ENCODE measurements around the gene PCGF3. TPM values are rescaled to one million over a fixed set of nuclear protein-coding genes. Genes with fewer than 3 reads are reported as not detected.

The PCGF3 gene
- total and polyA plus RNA-seq, 9 of the 15 experiments (the other 6 are each of a cell fraction or from before 2014, with no cell fraction given), result 2.6 to 46.1 (median 20.3) TPM

DNA sequence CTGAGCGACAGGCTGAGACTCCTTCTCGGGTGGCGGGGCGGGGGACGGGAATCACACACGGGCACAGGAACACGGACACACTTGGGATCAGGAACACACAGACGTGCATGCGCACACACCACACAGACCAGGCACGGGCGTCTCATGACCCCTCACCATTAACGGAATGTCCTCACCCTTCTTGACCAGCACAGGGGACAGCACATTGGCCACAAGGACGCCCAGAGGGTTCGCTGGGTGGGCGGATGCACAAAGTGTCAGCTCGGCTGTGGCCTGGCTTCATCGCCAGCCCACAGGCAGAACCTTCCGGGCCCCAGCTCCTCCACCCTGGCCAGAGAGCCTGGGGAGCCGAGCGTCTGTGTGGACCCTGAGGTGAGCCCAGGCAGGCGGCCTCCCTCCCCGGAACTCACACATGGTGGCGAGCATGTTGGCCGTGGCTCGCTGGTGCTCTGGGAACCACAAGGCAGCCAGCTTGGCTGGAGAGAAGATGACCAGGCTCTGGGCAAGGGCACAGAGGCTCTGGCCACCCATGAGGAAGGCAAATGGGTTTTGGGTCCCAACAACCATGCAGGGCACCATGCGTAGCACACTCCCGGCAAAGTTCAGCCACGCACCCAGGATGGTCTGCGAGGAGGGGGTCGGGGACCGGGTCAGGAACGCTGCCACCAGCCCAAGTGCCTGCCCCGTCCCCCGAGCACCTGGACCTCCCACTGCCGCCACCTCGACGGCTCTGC is 19.8 kb upstream of the PCGF3 start (continued):
- TF ChIP-seq GTF2A2 (tag; IDR thresholded peaks at IDR 0.05) (no peak), RB1 (IDR thresholded peaks at IDR 0.05; ENCODE audit: low read depth) (no peak), SP1 (CRISPR knock-in tag; IDR thresholded peaks at IDR 0.05) (no peak), ZNF316 (IDR thresholded peaks at IDR 0.05) (no peak), SLC30A9 (CRISPR knock-in tag; IDR thresholded peaks at IDR 0.05) (no peak), HIVEP1 (CRISPR knock-in tag; IDR thresholded peaks at IDR 0.05) (no peak), IFI16 (CRISPR knock-in tag; IDR thresholded peaks at IDR 0.05) (no peak)

DNA sequence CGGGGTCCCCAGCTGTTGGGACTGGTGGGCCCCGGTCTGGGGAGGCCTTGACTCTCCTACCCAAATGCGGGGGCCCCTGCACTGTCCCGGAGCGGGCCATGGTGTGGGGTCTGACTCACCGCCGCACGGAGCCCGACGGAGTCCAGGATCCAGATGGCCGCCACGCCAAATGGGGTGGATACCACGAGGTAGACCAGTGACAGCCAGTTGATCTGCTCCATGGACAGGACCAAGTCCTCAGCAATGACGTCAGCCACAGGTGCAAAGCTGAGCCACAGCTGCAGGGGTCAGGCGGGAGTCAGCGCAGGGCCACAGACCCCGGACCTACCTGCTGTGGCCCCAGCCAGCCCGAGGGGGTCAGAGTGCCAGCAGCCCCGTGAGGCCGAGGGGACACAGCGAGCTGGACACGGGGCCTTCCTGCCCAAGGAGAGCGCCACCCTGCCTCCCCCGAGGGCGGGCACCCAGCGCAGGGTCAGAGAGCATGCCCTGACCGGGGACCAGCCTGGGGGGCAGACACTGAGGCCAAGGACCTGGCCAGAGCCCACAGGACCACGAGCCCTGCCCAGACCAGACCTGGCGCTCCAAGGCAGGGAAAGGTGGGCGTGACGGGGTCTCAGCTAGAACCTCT is 19.1 kb upstream of the PCGF3 start:
- no TSS peak for BruUV-seq (replicated peaks)
- CTCF ChIA-PET (ENCODE audit: low intra/inter-chr PET ratio), result no interaction called here
- TF ChIP-seq CAMTA2 (CRISPR knock-in tag; conservative IDR thresholded peaks at IDR 0.05), result no peak
- 0 out of 4 replicates have a peak, but pooled peaks of 1 of the 2 experiments have one; percentile 4 for TF ChIP-seq MAZ (CRISPR knock-in tag; conservative IDR thresholded peaks at IDR 0.05 in 1 of 2, IDR thresholded peaks at IDR 0.05 in 1 of 2)
- no peak for TF ChIP-seq PML (IDR thresholded peaks at IDR 0.05; ENCODE audit: low read length)
- peak; percentile 33; the same call in 1 of the 2 replicates for TF ChIP-seq ZBTB7A (IDR thresholded peaks at IDR 0.05; ENCODE audit: borderline replicate concordance, control insufficient read depth, low read depth, low read length)
- no peak for TF ChIP-seq NFE2L1 (tag; IDR thresholded peaks at IDR 0.05; ENCODE audit: borderline replicate concordance, low read depth)
- TF ChIP-seq BDP1 (IDR thresholded peaks at IDR 0.05; ENCODE audit: insufficient read depth, insufficient read length), result no peak
- TF ChIP-seq PHF20 (IDR thresholded peaks at IDR 0.05; ENCODE audit: partially characterized antibody), result peak; percentile 10
- no peak for TF ChIP-seq NR4A1 (CRISPR knock-in tag; IDR thresholded peaks at IDR 0.05)
- no peak for TF ChIP-seq NR4A1 (tag; IDR thresholded peaks at IDR 0.05)
- no peak for TF ChIP-seq MEF2D (tag; conservative IDR thresholded peaks at IDR 0.05; ENCODE audit: low read depth)
- TF ChIP-seq KLF16 (IDR thresholded peaks at IDR 0.05), result no peak
- TF ChIP-seq, protein P1, sequence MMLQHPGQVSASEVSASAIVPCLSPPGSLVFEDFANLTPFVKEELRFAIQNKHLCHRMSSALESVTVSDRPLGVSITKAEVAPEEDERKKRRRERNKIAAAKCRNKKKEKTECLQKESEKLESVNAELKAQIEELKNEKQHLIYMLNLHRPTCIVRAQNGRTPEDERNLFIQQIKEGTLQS (IDR thresholded peaks at IDR 0.05), result peak; percentile 25; the same call in 1 of the 2 replicates
- TF ChIP-seq, protein P1 (CRISPR knock-in tag; conservative IDR thresholded peaks at IDR 0.05), result no peak
- no peak for TF ChIP-seq DPF2 (IDR thresholded peaks at IDR 0.05)
- no peak for TF ChIP-seq HNRNPH1 (optimal IDR thresholded peaks at IDR 0.05; ENCODE audit: low read depth, low read length)

More for the DNA sequence above, 19.1 kb upstream of the PCGF3 start:
- no peak for ATAC-seq
- 0 out of 2 replicates have a peak, but pooled peaks cover 4% of the 10 kb centered on the region for H4K20me1 ChIP-seq (replicated peaks; ENCODE audit: control insufficient read depth, insufficient read depth, low read length)
- no peaks in the 10 kb centered on the region for H3K9me3 ChIP-seq (replicated peaks; ENCODE audit: control insufficient read depth, insufficient read depth, low read depth, low read length)
- H3K4me1 ChIP-seq (replicated peaks in 1 of 2; ENCODE audit: control insufficient read depth in 2 of 2, insufficient read depth in 2 of 2, low read length in 2 of 2), result peaks cover 19 to 78% of the 10 kb centered on the region in 2 experiments
- DNase-seq (ENCODE audit: extremely low read depth in 1 of 4, low spot score in 3 of 4), result no peak
- H3K4me2 ChIP-seq (ENCODE audit: insufficient read depth, low read length), result peak overlapping the region; percentile 82
- H3K36me3 ChIP-seq (ENCODE audit: control insufficient read depth, insufficient read depth, low read length), result no peaks in the 10 kb centered on the region
- no peaks in the 10 kb centered on the region for H3K27me3 ChIP-seq (ENCODE audit: control insufficient read depth in 2 of 2, insufficient read depth in 2 of 2, low read length in 2 of 2)
- intact Hi-C loops (cut with micrococcal nuclease) (loop anchor here (1.0 to 10.0 kb wide), 3 partner anchors 19 to 298 kb away; partner anchors contain the start of genes IDUA and PCGF3), in situ Hi-C loops (cut with MboI) (no loop called here)
- WGBS (ENCODE audit: insufficient coverage, low coverage, missing lambda C conversion rate), result 84% methylated on average over 22 of the region's 31 CpGs
- POLR2A ChIA-PET, result interaction anchor here (0.7 to 0.8 kb wide), 2 partner anchors 19 to 61 kb away, joined by 3 read pairs; no protein-coding TSS in a partner anchor
- H3K9ac ChIP-seq (ENCODE audit: insufficient read depth in 1 of 2, low read depth in 2 of 2, low read length in 2 of 2), result peak overlapping the region in 1 of 2 experiments; percentile 82; a peak in 2 of 4 replicates
- H3K79me2 ChIP-seq (ENCODE audit: control insufficient read depth, insufficient read depth, low read length), result peaks cover 7% of the 10 kb centered on the region; the same call in 2 of the 3 replicates
- H3K27ac ChIP-seq (ENCODE audit: extremely low read depth, low read depth, low read length), result peak overlapping the region; percentile 78
- FAIRE-seq, result no peak
- H3K9me1 ChIP-seq (ENCODE audit: control insufficient read depth, insufficient read depth, low read length), result no peaks in the 10 kb centered on the region
- no peak overlapping the region for H3K4me3 ChIP-seq
- peak overlapping the region; percentile 87 for H2AFZ ChIP-seq (ENCODE audit: low read depth, low read length)

Data from K562 (cell line).